B cell (primary cell): ENCODE results near the gene CDK6. TPM values are rescaled to one million over a fixed set of nuclear protein-coding genes. Genes with fewer than 3 reads are reported as not detected.
"Not testable (repeated sequence)": the region's sequence is repeated elsewhere in the genome, so short reads cannot be mapped to it uniquely, and the experiment has no call there.

ENCODE experiments used
- ATAC-seq: fragments of 200-7000 bp; cut with Tn5 transposase; one replicate; pipeline ENCODE4 v1.10.0; 2021; ENCODE audit warnings: low read depth, mild to moderate bottlenecking, moderate number of reproducible peaks, moderate library complexity
- CTCF ChIA-PET: fragments of 350-600 bp; sonication (Branson Sonifier 250); formaldehyde crosslinking; loops from one replicate; lab custom pipeline; 2021; ENCODE audit warnings: antibody characterized with exemption, inconsistent platforms; lab: Charles Lee
- POLR2A ChIA-PET: fragments of 350-600 bp; sonication (Branson Sonifier 250); formaldehyde crosslinking; loops from one replicate; lab custom pipeline; 2021; ENCODE audit warnings: antibody characterized with exemption; lab: Charles Lee
- DNase-seq: peaks from one replicate; pipeline ENCODE4 v3.0.0; 2013
- H2AFZ ChIP-seq: 2 replicates; pipeline ENCODE4 v1.6.1; 2012; ENCODE audit warnings: mild to moderate bottlenecking, low read depth, low read length; ENCODE audit not compliant: insufficient read depth, poor library complexity, severe bottlenecking
- H3K27ac ChIP-seq, 2 donors: 1 replicate in 1 of 2; 2 replicates in 1 of 2; pipeline ENCODE4 v1.5.1; 2012 to 2013; ENCODE audit warnings: low read length in 2 of 2, mild to moderate bottlenecking in 2 of 2, moderate library complexity in 1 of 2
- H3K27me3 ChIP-seq, 4 experiments: fragments of 200-600 bp in 1 of 4; sonication (generic) in 1 of 4; replicated peaks in 1 of 4; 1 replicate in 2 of 4; 2 replicates in 2 of 4; pipeline versions ENCODE4 v1.6.1 to v1.7.0; 2013 to 2016; ENCODE audit warnings: low read length in 3 of 4, mild to moderate bottlenecking in 2 of 4, mixed read lengths in 1 of 4, moderate library complexity in 1 of 4; ENCODE audit not compliant: insufficient read depth in 4 of 4, control insufficient read depth in 3 of 4; ENCODE audit errors: control extremely low read depth in 1 of 4
- H3K36me3 ChIP-seq, 2 experiments: replicated peaks in 1 of 2; 1 replicate in 1 of 2; 2 replicates in 1 of 2; pipeline versions ENCODE4 v1.6.1 to v1.7.1; 2013; ENCODE audit warnings: low read length in 1 of 2; ENCODE audit not compliant: insufficient read depth in 2 of 2, control insufficient read depth in 1 of 2; ENCODE audit errors: control extremely low read depth in 1 of 2, extremely low read depth in 1 of 2
- H3K4me1 ChIP-seq, 2 donors: fragments of 200-600 bp in 1 of 2; sonication (generic) in 1 of 2; 1 replicate in 1 of 2; 2 replicates in 1 of 2; pipeline versions ENCODE4 v1.5.1 to v1.6.1; 2013 to 2017; ENCODE audit warnings: low read length in 2 of 2; ENCODE audit not compliant: control insufficient read depth in 2 of 2, insufficient read depth in 2 of 2
- H3K4me2 ChIP-seq: replicated peaks from 2 replicates; pipeline ENCODE3; 2012; ENCODE audit warnings: mild to moderate bottlenecking, low read depth, low read length; ENCODE audit not compliant: poor library complexity, severe bottlenecking
- H3K4me3 ChIP-seq, 5 experiments: fragments of 200-600 bp in 1 of 5; sonication (generic) in 1 of 5; 1 replicate in 3 of 5; 2 replicates in 2 of 5; pipeline versions ENCODE4 v1.5.1 to v1.7.0; 2011 to 2016; ENCODE audit warnings: low read length in 4 of 5, mild to moderate bottlenecking in 4 of 5, low read depth in 2 of 5, control low read depth in 1 of 5, moderate library complexity in 1 of 5; ENCODE audit not compliant: insufficient read depth in 1 of 5; ENCODE audit errors: control extremely low read depth in 1 of 5, extremely low read depth in 1 of 5
- H3K79me2 ChIP-seq: fragments of 200-600 bp; sonication (generic); one replicate; pipeline ENCODE4 v1.6.0; 2016; ENCODE audit warnings: low read length; ENCODE audit not compliant: control insufficient read depth, insufficient read depth
- H3K9ac ChIP-seq: fragments of 200-600 bp; sonication (generic); 2 replicates; pipeline ENCODE4 v1.6.1; 2017; ENCODE audit warnings: mild to moderate bottlenecking, low read length, moderate library complexity
- H3K9me3 ChIP-seq, 3 donors: one replicate each; pipeline versions ENCODE4 v1.6.1 to v1.7.1; 2013; ENCODE audit warnings: low read length in 2 of 3; ENCODE audit not compliant: control insufficient read depth in 2 of 3, insufficient read depth in 1 of 3; ENCODE audit errors: control extremely low read depth in 1 of 3
- H4K20me1 ChIP-seq: 2 replicates; pipeline ENCODE4 v1.6.0; 2012; ENCODE audit warnings: mild to moderate bottlenecking, low read length; ENCODE audit not compliant: insufficient read depth, control insufficient read depth, poor library complexity, severe bottlenecking
- H3K27ac Mint-ChIP-seq: one replicate; pipeline ENCODE4 v1.8.0; 2021; ENCODE audit warnings: mixed read lengths
- H3K27me3 Mint-ChIP-seq: one replicate; pipeline ENCODE4 v1.8.0; 2021; ENCODE audit warnings: mixed read lengths
- H3K4me1 Mint-ChIP-seq: one replicate; pipeline ENCODE4 v1.8.0; 2021; ENCODE audit warnings: mixed read lengths
- H3K4me3 Mint-ChIP-seq: one replicate; pipeline ENCODE4 v1.8.0; 2021; ENCODE audit warnings: mixed read lengths
- H3K9me3 Mint-ChIP-seq: one replicate; pipeline ENCODE4 v1.8.0; 2022; ENCODE audit warnings: mixed read lengths; ENCODE audit not compliant: insufficient read depth
- EZH2 ChIP-seq: IDR thresholded peaks from 2 replicates; pipeline ENCODE4 v1.6.1; 2012; ENCODE audit warnings: borderline replicate concordance, low read depth, mild to moderate bottlenecking, moderate library complexity, low read length; ENCODE audit not compliant: insufficient read depth, poor library complexity, severe bottlenecking
- WGBS: methylation state at CpG from one replicate; pipeline ENCODE4 v1.1.5; 2013; ENCODE audit warnings: missing lambda C conversion rate; ENCODE audit not compliant: insufficient coverage; 5-methylcytosine and 5-hydroxymethylcytosine counted together
- intact Hi-C: fragments of 100-400 bp; cut with micrococcal nuclease; formaldehyde crosslinking; loops from one replicate; pipeline ENCODE4 v1.10.0; 2022
- polyA plus RNA-seq: library from polyadenylated mRNA; depleted of rRNA; stranded (reverse); fragments of >200 nt; gene quantifications from 2 replicates; pipeline ENCODE4 v1.2.3, GENCODE V29; 2012
- total RNA-seq, 2 donors: library from RNA; stranded (reverse); fragments of 120-200 nt in 1 of 2; gene quantifications; 1 replicate in 1 of 2; 2 replicates in 1 of 2; pipeline versions ENCODE4 v1.2.3 to v1.2.4, GENCODE V29; 2013 to 2022
- TF ChIP-seq, protein P1 (sequence below): fragments of 200-600 bp; IDR thresholded peaks from one replicate; pipeline ENCODE4 v1.8.0; 2022; ENCODE audit warnings: antibody characterized with exemption, mild to moderate bottlenecking

Gene CDK6
- total and polyA plus RNA-seq, 2 donors (not counting 1 experiment from before 2014, with no cell fraction given), result 3.0 to 14.6 TPM

DNA sequence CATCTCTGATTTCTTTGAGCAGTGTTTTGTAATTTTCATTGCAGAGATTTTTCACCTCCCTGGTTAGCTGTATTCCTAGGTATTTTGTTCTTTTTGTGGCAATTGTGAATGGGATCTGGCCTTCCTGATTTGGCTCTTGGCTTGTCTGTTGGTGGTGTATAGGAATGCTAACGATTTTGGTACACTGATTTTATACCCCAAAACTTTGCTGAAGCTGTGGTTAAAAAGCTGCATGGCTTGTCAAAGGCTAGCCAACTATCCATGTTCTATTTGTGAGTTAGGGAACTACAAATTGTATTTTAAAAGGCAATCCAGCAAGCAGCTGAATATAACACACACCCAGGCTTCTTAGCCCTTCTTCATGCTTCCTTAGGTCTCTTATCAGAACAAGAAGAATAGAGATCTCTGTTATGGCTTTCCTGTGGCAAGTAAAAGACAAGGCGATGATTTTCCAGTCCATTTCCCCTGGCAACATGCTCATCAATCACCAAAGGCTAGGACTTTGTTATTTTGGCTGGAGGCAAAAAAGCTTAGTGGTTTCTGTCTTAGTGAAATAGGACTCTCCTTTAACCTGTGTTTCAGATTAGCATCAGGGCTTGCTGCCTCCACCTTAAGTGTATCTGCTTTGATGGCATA lies 77.5 kb downstream of the CDK6 start:
- CTCF ChIA-PET, result no interaction called here
- H3K79me2 ChIP-seq, result peaks cover 7% of the 10 kb centered on the region
- peaks cover 7 to 10% of the 10 kb centered on the region in 2 donors for H3K4me1 ChIP-seq
- Mint-ChIP-seq H3K27me3 (no peaks in the 10 kb centered on the region), H3K4me3 (no peak overlapping the region), H3K9me3 (peaks cover 4% of the 10 kb centered on the region), H3K4me1 (peaks cover 28% of the 10 kb centered on the region), H3K27ac (no peak overlapping the region)
- H3K27ac ChIP-seq, result no peak overlapping the region
- intact Hi-C loops, result no loop called here
- no peaks in the 10 kb centered on the region for H3K9me3 ChIP-seq
- H3K4me2 ChIP-seq, result no peak overlapping the region
- no peak overlapping the region for H3K9ac ChIP-seq
- no peaks in the 10 kb centered on the region for H3K36me3 ChIP-seq
- no peak overlapping the region for H3K4me3 ChIP-seq
- H2AFZ ChIP-seq, result no peak overlapping the region
- H3K27me3 ChIP-seq, result no peaks in the 10 kb centered on the region
- POLR2A ChIA-PET, result no interaction called here
- ATAC-seq (no peak), DNase-seq (no peak)
- no peak for TF ChIP-seq EZH2
- TF ChIP-seq, protein P1, sequence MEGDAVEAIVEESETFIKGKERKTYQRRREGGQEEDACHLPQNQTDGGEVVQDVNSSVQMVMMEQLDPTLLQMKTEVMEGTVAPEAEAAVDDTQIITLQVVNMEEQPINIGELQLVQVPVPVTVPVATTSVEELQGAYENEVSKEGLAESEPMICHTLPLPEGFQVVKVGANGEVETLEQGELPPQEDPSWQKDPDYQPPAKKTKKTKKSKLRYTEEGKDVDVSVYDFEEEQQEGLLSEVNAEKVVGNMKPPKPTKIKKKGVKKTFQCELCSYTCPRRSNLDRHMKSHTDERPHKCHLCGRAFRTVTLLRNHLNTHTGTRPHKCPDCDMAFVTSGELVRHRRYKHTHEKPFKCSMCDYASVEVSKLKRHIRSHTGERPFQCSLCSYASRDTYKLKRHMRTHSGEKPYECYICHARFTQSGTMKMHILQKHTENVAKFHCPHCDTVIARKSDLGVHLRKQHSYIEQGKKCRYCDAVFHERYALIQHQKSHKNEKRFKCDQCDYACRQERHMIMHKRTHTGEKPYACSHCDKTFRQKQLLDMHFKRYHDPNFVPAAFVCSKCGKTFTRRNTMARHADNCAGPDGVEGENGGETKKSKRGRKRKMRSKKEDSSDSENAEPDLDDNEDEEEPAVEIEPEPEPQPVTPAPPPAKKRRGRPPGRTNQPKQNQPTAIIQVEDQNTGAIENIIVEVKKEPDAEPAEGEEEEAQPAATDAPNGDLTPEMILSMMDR, result no peak
- no peaks in the 10 kb centered on the region for H4K20me1 ChIP-seq
- WGBS, result no CpG with 5 or more reads among the region's 2 CpGs

DNA sequence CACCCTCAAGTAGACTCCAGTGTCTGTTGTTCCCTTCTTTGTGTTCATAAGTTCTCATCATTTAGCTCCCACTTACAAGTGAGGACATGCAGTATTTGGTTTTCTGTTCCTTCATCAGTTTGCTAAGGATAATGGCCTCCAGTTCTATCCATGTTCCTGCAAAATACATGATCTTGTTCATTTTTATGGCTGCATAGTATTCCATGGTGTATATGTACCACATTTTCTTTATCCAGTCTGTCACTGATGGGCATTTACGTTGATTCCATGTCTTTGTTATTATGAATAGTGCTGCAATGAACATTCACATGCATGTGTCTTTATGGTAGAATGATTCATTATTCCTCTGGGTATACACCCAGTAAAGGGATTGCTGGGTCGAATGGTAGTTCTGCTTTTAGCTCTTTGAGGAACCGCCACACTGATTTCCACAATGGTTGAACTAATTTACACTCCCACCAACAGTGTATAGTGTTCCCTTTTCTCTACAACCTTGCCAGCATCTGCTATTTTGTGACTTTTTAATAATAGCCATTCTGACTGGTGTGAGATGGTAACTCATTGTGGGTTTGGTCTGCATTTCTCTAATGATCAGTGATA lies 79.0 kb downstream of the CDK6 start:
- DNase-seq, result peak; percentile 22
- ATAC-seq, intact Hi-C loops, H3K9ac ChIP-seq, H3K36me3 ChIP-seq, H2AFZ ChIP-seq, H3K9me3 ChIP-seq, CTCF ChIA-PET, H3K27me3 Mint-ChIP-seq, POLR2A ChIA-PET, H3K27me3 ChIP-seq, H3K4me1 ChIP-seq, H3K9me3 Mint-ChIP-seq, H3K4me3 Mint-ChIP-seq, H4K20me1 ChIP-seq, H3K4me2 ChIP-seq, H3K27ac ChIP-seq, H3K4me3 ChIP-seq: not testable (repeated sequence)
- H3K79me2 ChIP-seq, result peaks cover 10% of the 10 kb centered on the region
- Mint-ChIP-seq H3K27ac (peak overlapping the region; percentile 4), H3K4me1 (peaks cover 28% of the 10 kb centered on the region)
- no CpG with 5 or more reads among the region's 3 CpGs for WGBS
